GM19397 (cell line): ENCODE results near the gene VMAC.

Source experiments
- ATAC-seq: cut with Tn5 transposase; IDR thresholded peaks from one replicate; pipeline ENCODE4 v1.9.1; 2021; ENCODE audit warnings: mild to moderate bottlenecking, moderate library complexity; ENCODE audit not compliant: unreplicated experiment

The VMAC gene

DNA sequence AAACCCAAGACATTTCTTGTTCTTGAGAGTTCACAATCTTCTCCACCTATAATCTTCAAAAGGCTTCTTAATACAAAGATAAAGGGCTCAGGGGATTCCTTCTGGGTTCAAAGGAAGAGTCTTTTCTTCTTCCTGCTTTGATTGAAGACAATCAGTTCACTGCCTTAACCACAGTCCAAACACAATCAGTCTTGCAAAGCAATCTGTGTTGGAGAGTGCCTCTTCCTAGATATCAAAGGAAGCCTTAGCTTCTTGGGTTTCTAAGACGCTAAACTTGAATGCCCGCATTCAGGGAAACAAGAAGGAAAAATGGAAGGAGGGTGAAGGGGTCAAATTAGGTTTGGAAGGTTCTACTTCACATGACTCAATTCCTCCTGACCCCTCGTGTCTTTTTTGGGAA, 46.1 kb downstream of the VMAC start:
- ATAC-seq = no peak

DNA sequence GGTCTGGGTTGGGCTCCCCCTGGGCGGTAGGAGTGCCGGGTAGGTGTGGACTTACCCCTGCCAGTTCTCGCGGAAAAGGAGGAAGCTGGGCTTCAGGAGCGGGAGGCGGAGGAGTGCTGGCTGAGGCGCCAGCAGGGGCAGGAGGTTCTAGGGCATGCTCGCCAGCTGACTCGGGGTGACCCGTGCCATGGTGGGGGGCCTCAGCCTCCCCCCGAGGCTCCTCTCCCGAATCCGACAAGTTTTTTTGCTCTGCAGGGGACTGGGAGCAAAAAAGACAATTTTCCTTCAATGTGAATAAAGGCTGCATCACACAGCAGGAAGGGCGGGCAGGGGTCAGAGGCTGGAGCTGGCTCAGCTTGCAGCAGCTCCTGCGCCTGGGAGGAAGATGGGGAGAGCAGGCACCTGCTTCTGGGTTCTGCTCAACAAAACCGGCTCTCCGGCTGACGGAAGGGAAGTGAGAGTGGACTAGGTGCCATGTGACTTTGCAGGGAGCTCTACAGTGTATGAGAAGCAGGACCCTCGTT, 46.7 kb downstream of the VMAC start:
- ATAC-seq = no peak

DNA sequence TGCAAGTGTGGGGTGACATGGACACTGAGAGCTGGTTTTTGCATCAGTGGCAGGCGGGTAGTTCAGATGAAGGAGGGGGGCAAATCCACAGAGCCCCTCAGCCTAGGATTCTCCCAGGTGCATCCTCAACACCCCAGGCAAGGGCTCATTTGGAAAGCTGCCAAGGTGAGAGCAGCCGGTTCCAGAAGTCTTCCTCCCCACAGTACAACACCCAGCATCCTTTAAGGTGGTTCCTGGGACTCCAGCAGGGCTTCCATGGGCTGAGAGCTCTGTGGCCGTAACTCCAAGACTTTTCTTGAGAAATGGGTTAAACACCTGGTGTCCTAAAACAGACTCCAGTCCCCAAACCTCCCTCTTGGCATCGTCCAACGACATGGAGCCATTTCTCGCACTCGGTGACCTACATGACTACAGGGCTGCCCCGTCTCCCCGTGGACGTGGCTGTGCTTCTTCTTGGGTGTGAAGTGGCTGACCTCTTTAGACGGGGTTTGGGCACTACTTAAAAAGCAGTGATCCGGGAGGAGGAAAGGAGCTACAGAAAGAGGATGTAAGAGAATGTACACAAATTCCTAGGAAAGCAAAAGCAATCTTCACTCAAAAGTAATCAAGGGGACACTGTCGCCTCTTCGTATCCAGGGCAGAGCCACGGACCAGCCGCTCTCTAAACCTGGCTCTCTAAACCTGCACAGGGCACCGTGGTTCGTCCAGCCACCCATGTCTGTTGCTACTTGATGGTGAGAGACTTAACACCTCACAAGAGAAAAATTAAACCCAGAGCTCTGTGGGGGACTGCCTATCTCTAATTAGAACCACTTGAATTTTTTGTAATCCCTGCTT, 47.7 kb downstream of the VMAC start:
- no peak for ATAC-seq

DNA sequence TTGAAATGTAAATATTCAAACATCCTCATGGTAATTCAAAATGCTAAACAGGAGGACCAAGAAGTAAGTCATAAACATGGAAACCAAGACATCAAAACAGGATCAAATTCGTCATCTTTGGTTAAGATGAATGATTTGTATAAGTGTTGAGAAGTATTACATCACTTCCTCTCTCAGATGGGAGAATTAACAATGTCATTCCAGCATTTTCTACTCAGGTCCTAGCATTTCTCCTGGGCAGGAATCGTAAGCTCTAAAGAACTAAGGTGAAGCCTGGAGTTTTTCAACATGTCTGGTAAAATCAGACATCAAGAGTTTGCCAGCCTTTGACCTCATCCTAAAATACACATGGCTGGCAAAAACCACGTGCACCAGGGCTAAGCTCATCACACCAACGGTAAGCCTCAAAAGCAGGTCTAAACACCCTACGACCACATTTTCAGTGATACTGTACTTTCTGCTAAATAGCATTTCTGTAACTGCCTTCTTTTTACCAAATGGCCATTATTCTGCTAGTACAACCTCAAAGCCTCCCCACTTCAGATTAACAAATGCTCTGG, 48.4 kb downstream of the VMAC start:
- no peak for ATAC-seq

DNA sequence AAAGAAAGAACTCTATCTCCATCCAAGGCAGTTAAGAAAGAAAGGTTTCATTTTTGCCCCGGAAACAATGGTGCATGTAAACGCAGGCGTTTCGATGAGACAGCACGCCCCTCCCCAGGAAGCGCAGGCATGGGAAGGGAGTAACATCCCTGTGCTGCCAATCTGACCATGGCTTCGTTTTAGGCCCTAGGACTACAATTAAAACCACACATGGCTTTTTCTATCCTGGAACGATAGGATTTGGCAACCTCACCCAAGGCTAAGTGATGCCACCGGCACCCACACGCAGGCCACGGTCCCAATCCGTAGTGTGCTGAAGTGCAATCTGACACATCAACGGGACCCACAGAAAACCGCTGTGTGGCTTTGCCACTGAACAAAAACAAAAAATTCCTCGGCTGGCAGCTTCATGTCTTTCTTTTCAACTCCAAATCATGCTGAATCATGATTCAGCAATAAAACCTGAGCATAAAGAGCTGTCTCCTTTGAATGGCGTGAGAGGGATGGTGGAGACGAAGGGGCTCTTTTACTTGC, 49.1 kb downstream of the VMAC start:
- ATAC-seq = no peak

DNA sequence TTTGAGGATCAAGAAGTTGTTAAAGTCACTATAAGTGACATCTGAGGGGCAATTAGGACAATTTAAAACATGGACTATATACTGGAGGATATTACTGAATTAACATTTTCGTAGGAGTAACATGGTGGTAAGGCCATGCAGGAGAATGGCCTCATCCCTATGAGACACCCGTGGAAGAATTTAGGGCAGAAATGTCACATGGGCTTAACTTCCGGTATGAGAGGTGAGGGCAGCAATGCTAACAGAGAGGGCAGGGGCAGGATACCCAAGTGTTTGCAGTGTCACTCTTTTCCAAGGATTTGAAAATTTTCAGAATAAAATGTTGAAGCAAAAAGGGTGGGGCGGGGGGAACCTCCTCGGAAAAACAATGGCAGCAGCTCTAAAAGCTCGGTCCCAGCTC, 49.6 kb downstream of the VMAC start:
- no peak for ATAC-seq

DNA sequence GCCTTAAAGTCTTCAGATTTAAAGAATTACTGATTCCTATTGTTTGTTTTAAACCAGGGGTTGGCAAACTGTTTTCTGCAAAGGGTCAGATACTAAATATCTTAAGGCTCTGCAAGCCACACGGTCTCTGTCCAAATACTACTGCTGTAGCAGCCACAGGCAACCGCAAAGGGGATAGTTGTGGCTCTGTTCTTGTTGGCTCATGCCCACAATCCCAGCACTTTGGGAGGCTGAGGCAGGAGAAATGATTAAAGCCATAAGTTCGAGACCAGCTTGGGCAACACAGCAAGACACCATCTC, 50.9 kb downstream of the VMAC start:
- no peak for ATAC-seq

DNA sequence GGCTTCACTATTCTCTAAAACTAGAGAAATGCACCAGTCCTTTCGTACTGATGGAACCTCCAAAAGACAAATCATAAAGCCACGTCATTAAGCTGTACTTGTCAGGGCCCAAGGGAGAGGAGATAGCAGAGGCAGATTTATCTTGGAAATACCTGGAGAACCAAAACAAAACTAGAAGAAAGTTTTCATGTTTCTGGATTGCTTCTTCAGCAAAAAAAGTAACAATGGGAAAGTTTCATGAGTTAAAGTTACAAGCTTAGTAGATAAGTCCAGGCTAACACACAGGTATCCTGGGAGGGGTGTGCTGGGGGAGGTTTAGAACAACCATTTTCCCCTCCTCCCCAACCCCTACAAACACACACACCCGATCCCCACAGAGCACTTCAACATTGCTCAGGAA, 51.7 kb downstream of the VMAC start:
- no peak for ATAC-seq

DNA sequence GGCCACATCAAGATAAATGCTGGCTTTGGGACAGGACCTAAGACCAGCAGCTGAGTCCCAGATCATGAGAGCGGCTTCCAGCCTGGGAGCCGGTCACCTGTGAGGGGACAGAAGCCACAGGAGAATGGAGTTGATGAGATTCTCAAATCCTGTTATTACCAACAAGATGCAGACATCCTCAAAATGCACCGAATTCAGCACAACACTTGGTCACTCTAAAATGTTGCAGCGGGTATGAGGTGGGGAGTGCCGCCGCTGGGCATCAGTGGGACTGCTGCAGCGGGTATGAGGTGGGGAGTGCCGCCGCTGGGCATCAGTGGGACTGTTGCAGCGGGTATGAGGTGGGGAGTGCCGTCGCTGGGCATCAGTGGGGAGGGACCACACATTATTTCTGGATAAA, 52.1 kb downstream of the VMAC start:
- ATAC-seq = no peak

DNA sequence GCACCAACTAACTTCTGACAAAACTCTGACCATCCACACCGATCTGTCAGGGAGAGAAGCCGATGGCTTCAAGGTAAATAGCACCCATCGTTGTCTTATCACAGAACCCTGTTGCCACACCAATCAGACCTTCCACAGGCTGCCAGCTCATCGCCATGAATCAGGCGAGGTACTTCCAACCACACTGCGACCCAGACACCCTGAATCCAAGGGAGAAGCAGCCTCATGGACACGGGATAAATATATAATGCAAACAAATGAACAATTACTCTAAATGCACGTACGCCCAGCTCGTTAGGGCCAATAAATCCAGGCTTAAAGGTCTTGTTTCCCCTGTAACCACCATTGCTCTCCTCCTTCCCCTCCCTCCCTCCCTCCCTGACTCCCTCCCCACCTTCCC, 52.5 kb downstream of the VMAC start:
- ATAC-seq = no peak

DNA sequence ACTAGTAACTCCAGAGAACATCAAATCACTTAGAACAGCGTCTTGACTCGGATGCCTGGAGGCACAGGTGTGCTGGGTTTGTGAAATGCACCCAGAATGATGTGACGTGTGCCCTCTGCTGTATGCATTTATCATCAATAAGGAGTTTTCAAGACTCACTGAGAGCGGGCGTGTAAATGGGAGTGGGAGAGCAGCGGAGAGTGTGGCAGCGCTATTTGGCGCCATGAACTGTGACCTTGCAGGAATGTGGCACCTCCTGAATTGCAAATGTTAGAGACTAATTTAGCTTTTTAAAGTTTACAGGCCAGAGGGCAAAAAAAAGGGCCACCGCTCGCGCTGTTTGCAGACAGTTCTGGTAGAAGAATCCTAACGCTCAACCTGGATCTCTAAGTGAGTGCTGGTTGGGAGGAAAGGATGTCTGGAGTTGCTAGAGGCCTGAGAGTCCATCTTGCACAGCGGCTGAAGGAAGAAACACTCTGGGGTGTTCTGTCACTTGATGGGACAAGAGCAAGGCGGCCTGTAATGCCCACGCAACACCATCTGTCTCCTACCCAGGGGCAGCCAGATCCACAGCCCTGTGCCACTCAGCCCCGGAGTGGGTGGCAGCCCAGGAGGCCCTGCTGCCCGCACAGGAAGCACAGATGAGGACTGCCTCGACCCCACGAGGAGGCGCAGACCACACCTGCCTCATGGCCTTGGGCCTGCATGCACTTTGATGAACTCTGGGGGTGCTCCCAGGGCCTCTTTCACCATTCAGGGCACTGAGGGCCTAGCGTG, 53.6 kb downstream of the VMAC start:
- ATAC-seq = no peak

DNA sequence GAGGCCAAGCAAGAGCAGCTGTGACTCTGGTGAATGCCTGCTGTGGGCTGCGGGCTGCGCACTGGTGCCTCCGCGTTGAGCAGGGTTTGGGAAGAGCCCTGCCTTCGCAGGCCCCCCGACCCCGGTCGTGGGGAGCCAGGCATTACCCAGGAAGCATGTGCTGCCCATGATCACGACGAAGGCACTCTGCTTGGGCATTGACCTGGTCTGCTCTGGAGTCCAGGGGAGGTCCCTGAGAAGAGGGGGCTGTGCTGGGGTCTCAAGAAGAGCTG, 54.1 kb downstream of the VMAC start:
- no peak for ATAC-seq

DNA sequence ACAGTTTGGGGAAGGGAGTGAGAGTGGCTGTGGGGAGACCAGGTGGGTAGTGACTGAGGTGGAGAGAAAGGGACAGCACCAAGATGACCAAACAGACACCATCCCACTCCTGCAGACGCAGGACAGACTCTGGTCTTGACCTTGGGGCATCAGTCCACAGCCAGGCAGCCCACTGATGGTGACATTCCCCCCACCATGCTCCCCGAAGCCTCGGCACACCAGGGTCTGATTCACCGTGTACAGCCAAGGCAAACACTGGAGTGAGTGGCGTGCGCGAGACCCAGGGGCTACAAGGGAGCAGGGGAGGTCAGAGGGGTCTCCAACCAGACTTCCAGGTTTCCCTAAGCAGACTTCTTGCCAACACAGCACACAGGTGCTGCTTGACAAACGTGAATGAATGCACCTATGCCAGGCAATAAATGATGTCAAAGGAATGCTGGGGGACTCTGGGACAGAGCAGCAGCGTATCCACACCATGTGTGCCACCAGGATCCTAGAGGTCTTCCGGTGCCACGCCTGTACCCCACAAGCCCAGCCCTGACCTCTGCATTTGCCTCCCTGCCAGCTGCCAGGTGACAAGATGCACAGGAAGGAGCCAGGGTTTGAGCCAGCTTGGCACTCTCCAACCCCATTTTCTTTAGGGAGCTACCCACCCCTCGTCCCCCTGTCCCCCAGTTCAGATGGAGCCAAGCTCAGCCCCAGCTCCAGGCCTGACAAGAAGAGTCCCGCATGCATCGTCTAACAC, 54.8 kb downstream of the VMAC start:
- ATAC-seq = no peak
